Skin of body (tissue), 2 donors: ENCODE data around the gene PTPRN2. TPM values are rescaled to one million over a fixed set of nuclear protein-coding genes. Genes with fewer than 3 reads are reported as not detected.

Source experiments
- DNase-seq: peaks from one replicate; lab custom pipeline; 2025; lab: John Stamatoyannopoulos, UW
- total RNA-seq: library from RNA; depleted of rRNA; stranded (reverse); fragments of >200 nt; gene quantifications from one replicate; pipeline ENCODE4 v1.2.3, GENCODE V29; 2014

Gene PTPRN2
- total RNA-seq, 1 donor from 2014 or later: 0.99 TPM

DNA sequence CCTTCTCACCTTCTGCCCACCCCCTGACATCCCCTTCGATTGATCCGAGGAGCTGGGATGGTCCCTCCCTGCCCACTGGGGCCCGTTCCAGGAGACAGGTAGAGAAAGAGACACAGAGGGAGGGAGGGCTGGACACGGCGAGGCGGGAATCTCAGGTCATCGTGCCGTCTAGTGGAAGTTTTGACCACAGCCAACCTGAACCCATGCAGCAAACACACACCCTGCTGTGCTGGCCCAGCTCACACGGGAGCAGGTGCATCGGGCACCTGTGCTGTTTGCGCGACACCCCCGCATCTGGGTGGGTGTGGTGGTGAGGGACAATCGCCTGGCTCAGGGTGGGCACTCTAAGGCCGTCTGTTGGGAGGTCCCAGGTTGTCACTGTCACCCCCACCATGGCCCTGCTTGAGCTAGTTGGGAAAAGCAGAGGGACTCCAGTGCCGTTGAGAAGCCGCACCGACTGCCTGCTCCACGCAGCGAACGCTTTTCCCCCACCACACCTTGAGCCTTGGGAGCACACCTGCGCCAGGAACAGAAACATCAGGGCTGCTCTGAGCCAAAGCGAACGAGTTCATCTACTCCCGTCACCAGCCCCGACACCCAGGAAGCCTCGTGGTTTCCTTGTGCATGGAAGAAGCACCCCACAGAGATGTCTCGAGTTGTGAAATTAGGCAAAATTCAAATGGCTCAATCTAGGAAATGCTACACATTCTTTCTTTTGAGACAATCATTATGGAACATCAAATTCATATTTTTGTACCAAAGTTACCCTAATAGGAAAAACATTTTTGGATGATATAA, 965.0 kb downstream of the PTPRN2 start:
- no peak for DNase-seq

DNA sequence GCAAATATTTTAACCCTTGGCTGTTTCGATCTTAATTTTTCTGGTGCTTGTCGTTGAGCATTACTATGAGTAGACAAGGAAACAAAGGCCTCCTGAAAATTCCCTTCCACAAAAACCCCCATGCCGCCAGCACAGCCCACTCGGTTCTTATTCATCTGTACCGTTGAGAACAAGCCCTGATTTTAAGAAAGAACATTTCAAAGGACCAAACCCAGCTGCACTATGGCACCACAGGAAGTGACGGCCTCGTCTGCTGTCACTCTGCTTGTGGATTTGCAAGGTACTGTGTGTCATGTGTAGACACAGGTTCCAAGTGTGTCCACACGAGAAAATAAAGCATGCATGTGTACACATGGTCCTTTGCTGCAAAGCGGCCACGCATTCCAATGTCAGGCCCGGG, 965.6 kb downstream of the PTPRN2 start:
- DNase-seq: no peak

DNA sequence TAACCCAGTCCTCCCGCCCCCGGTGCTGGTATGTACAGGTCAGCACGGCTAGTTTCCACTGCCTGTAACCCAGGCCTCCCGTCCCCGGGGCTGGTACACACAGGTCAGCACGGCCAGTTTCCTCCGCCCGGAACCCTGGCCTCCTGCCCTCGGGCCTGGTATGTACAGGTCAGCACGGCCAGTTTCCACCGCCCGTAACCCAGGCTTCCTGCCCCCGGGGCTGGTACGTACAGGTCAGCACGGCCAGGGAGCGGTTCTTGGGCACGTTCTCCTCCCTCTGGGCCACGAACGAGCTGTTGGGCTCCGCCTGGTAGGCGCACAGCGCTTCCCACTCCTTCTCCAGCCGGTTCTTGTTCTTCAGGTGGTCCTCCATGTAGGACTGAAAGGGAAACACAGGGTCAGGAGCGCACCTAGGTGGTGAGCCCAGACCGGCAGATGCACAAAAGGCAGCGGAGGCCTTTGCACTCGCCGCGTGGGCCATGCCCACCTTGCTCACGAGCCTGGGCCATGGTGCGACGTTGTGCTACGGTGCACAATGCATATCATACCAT, 966.4 kb downstream of the PTPRN2 start:
- no peak for DNase-seq

DNA sequence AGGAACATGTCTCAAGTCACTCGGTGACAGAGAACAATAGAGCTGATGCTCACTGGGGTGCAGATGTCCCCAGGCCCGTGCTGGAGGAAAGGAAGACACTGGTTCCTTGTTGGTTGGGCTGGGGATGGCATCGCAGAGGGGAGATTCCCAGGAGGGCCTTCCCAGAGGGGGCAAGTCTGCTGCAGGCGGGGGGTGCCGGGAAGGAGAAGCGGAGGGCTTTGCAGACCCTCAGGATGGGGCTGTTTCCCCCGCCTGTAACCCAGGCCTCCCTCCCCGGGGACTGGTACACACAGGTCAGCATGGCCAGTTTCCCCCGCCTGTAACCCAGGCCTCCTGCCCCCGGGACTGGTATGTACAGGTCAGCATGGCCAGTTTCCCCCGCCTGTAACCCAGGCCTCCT, 967.0 kb downstream of the PTPRN2 start:
- DNase-seq: no peak

DNA sequence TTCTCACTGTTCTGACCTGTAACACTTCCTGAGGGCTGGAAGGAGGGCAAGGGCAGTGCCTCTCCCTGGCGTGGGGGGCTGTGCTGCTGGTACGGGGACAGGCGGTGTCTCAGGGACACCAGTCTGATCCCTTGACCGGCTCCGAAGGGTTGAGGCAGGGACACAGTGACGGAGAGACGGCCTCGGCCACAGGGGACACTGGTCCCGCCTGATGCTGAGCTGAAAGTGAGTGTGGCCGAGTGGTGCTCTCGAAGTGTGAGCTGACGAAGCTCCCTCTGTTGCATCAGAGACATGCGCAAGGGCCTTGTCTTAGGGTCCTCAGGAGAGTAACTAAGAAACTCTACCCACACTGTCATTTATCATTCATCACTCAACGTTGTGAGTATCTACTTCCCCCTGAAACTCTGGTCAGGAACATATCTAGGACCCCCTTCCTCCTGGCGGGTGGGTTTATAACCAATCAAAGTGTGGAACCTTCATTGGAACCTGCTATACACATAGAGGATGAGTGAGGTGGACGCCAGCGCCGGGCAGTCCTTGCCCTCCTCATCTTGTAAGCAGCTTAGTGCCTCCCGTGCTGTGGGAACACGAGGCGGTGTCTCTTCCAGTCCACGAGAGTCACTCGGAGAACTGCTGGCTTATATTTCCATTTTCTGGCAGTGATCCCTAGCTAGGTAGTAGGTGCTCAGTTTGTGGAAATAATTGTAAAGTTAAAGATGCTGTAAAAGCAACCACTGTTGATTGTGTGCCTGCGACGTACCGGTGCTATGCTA, 967.7 kb downstream of the PTPRN2 start:
- DNase-seq: no peak

DNA sequence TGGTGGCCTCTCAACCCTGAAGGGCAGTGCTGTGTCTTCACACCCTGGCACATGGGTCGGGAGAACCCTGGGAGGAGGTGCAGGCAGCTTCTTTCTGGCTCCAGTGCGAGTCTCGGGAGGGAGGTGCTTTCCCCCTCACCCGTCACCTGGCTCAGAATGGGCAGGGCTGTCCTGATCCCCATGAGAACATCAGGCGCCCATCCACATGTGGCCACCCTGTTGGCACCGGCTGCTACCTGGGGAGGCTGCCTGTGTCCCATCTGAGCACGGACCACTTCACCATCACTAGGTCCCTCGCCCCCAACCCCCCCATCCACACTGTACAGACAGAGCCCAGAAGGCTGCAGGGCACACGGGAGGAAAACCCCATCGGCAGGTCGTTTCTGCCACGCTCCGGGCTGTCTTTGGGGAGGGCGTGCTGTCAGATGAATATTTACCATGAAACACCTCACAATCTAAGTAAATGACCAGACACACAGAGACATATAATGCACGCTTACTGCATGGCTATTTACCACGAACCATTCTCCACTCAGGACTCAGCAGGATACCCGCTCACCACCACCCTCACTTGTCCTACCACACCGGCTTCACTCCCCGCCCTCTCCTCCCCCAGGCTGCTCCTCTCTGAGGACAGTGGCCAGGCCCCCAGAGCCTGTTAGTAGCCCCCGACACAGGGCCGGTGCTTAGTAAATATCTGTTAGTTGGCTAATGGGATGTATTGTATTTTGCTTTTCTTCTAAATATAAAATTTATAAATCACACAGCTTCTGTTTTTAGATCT, 968.6 kb downstream of the PTPRN2 start:
- no peak for DNase-seq

DNA sequence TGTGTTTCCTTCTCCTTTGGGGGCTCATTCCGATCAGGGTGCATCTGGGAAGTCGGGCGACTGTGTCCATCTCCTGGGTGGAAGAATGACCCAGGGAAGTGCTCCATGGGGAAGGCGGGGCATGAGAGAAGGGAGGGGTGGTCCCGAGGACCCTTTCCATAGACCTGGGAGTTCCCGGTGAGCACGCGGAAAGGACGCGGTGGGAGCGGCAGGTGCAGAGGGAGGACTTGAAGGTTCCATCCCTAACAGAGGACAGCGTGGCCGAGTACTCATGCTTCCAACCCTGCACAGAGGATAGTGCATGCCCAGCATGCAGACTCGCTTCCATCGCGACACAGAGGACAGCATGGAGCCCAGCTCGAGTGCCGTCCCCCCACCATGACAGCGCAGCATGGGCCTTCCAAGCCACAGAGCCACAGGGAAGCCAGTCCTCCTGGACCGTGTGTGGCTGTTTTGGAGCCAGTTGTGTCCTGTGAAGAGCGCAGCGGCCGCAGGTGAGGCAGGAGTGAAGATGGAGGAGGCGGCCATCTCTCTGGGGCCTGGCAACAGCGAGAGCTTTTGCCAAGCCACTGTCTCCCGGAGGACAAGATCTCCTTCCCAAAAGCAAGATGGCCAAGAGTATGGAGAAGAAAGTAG, 969.4 kb downstream of the PTPRN2 start:
- no peak for DNase-seq

DNA sequence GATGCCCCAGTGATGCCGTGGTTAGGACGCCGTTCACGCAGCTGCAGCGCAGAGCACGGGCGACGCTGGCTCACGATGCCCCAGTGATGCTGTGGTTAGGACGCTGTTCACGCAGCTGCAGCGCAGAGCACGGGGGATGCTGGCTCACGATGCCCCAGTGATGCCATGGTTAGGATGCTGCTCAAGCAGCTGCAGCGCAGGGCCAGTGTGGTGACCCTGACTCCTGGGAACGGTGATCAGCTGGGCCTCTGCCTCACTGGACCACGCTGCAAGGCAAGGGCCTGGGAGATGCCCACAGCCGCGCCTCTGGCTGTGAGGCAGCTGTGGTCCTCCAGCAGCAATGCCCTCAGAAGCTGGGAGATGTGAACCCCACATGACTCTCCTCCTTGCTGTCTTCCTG, 970.2 kb downstream of the PTPRN2 start:
- DNase-seq: no peak

DNA sequence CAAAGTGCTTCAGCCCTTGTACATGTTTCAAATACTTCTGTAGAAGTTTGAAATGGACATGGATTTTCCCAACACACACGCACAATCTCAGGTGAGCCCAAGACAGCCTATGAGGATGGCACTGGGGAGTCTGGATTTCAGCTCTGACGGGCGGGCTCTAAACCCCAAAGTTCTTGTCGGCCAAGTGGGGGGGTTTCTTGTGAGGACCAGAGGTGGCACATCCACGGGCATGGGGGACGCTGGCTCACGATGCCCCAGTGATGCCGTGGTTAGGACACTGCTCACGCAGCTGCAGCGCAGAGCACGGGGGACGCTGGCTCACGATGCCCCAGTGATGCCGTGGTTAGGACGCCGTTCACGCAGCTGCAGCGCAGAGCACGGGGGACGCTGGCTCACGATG, 970.7 kb downstream of the PTPRN2 start:
- no peak for DNase-seq

DNA sequence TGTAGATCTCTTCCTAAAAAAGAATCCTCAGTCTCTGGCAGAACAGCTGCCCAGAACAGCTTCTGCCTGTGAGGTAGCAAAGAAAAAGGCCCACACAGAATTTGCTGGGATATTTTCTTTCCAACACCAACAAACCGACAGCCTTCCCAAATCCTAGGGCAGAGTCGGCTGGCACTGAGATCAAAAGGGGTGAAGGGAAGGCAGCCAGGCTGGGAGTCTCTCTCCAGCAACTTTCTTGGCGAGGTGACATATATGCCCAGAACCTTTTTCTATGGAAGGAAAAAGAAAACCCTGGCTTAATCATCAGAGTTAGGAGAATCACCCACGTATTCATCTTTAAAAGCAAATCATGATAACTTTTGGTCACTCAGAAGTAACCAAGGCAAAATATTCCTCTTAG, 971.2 kb downstream of the PTPRN2 start:
- no peak for DNase-seq

DNA sequence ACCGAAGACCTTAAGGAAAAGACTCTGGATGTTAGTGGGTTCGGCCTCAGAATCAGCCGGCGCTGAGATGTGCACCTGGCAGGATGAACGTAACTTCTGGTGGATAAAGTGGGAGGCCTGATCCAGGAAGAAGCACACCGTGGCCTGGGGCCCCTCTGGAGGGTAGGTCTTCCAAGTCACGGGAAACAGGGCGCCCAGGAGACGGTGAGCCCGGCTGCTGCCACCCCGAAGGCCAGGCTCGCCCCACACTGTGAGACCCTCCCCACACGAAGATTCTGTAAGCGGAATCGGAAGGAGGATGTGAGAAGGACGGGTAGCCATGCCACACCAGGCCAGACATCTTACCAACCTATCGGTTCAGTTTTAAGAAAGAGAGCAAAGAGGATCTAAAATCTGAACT, 971.8 kb downstream of the PTPRN2 start:
- DNase-seq: no peak

DNA sequence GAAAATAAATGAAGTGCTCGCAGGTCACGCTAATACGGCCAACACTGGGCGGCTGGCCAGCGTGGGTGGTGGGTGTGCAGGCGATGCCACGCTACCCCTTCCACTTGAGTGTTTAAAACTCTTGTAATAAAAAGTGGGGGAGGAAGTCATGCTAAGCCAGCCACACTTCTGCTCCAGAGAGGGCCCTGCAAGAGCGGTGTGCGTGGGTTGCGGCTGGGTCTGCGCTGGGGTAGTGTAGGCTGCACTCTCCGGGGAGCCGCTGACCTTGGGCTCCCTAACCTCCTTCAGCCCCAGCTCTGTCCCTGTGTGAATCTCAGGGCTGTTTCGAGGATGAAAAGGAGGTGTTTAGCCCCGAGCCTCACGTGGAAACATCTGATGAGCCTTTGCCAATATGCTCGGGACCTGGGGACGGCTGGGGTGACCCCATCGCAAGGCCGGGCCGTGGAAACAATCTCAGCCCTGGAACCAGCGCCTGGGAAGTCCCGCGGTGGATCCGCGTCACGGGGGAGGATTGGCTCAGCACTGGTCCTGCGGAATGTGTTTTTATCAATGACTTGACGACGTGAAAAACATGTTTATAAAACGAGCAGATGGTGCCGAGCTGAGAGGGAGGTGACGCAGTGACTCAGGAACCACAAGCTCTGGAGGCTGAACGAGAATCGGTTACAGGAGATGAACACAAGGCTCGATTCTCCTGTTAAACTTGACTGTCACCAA, 972.4 kb downstream of the PTPRN2 start:
- no peak for DNase-seq

DNA sequence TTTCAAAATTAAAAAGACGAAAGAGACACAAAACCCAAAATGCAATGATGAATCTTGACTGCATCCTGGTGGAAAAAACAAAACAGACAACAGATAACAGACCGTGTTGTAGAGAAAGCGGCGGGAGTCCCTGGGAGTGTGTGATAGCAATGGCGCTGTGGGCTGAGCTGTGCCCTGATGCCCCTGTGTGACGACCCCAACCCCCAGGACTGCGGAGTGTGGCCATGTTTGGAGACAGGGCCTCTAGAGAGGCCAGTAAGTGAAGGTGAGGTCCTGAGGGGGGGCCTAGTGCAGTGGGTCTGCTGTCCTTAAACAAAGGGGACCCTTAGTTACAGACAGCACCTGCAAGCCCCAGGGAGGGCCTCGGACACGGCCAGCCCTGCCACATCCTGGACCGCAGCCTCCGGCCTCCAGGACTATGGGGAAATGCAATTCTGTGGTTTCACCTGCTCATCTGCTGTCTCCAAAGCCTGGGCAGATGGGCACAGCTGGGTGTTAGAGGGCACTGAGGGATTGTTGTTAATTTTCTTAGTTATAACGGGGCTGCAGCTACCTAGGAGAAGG, 973.1 kb downstream of the PTPRN2 start:
- DNase-seq: no peak

DNA sequence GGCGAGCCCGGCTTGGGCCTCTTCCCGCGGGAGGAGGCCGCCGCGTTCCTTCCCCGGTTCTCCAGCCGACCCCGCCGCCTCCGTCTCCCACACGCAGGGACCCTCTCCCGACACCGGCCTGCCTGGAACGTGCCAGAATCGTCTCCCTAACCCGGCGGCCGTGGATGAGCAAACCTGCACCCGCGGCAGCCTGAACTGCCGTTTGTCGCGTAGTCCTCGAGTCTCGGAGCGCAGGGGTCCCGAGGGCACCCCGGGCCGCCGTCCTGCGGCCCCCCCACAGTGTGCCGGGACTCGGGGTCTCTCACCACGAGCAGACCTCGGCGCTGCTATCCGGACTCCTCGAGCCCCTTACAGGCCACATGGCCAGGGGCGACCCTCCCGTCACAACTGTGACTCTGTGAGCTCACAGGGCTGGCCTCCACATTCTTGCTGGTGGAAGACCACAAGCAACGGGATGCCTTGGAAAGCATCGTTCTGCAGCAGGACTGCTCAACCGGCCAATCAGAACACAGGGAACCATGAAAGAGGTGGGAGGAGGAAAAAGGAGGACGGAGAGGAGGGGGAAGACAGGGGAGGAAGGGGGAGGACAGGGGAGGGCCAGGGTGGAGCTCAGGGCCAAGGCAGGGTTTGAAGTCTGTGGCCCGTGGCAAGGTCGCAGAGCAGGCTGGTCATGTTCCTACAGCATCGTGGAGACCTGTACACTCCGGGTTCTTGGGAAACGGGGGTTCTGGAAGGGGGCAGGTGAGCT, 973.9 kb downstream of the PTPRN2 start:
- DNase-seq: no peak

DNA sequence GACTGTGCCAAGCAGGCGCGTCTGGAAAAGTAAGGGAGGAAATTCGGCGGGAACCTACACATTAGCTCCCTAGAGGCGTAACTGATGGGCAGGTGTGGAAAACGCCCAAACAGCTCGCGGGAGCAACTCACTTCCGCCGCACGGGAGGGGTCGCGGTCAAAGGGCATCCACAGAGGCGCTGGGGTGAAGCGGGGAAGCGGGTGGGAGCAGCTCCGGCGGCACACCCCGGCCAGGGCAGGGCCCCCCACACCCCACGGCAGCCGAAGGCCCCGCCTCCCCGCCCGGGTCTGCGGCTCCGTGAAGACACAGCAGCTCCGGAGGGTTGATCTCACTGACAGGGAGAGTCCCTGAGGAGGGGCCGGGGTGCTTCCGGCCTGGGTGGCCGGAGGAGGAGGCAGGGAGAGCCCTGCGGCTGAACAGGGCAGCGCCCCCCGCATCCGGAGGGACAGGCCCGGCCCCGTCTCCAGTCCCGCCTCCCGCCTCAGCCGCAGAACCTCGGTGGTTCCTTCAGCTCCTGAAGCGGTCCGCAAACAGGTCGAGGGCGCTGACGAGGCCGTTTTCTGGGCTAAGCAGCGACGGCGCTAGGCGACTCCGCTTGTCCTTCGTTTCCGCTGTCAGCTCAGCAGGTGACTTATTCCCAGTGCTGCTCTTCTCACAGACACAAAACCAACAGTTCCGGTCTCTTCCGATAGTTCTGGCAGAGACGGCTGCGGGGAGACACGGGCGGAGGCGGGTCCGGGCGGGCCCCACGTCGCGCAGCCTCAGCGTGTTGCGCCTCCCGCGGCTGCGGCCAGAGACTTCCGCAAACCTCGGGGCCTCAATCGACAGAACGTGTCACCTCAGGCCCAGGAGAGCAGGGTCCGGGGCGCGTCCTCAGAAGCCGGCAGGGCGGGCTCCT, 974.7 kb downstream of the PTPRN2 start:
- DNase-seq: no peak

DNA sequence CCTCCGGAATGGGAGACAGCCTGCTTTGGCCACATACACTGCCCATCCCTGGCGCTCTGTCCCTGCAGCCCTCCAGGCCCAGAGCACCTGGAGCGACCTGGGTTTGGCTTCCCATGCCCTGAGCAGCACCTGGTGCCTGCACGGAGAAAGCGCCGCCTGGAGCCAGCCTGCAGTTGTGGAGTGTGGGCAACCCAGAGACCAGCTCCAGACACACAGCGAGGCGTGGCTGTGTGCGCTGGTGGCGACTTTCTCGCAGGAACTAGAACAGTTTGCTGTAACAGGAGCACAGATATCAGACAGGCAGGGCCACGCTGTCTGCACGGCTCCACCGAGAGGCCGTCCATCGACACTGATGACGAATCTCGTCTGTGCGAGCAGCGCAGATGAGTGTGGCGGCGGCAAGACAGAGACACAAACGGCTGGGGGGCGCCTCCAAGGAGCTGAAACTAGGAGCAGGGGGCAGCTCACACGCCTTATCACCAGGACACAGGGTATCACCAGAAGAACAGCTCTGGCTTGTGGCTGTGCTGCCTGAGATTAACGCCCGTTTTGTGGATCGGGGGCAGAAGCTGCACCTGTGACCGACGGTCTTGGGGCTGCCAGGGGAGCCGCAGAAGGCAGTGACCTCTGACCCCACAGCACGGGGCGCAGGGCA, 975.5 kb downstream of the PTPRN2 start:
- DNase-seq: no peak

DNA sequence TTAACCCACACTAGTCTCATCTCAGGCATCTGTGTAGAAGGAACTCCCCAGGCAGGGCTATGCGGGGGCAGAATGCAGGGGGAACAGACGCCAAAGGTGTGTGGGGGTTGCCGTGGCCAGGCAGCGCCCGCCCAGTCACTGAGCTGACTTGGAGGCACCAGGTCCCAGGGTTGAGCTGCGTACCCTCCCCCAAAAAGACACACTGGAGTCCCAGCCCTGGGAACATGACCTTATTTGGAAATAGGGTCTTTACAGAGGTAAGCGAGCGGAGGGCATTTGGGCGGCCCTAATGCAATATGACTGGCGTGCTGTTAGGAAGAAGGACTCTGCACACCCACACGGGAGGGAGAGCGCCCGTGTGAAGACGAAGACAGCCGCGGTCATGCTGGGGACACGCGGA, 976.3 kb downstream of the PTPRN2 start:
- no peak for DNase-seq

DNA sequence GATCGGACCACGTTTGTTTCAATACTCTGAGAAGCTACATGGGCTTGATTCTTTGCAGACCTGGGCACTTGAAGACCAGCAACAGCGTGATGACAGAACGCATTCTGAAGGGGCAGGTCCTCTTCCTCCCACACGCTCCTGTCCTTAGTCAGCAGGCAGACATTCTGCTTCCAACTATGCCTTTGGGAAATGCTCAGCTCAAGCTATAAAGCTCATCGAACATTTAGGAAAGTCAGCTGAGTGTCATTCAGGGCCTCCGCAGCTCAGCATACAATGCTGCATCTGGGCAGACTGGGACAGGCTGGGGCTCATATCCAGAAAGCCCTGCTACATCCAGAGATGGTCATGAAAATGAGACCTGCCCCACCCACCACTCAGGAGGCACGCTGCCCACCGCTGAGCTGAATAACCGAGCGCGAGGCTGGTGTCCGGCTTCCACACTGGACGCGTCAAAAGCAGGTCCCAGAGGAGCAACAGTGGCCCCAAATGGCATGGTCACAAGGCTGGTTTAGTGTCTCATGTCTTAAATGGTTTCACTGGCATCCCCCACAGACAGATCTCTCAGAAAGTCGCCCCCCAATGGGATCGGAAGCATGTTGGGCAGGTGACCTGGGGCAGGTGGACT, 976.8 kb downstream of the PTPRN2 start:
- no peak for DNase-seq
